Adrenal gland (tissue), 5 donors: ENCODE data around the gene ZBED1.

Source experiments
- CTCF ChIP-seq, 6 experiments: fragments of 450-650 bp in 4 of 6; fragments of 200-600 bp in 2 of 6; sonication (generic) in 1 of 6; IDR thresholded peaks; 1 replicate in 5 of 6; 2 replicates in 1 of 6; pipeline versions ENCODE4 v1.5.1 to v1.8.0; 2016 to 2021; ENCODE audit warnings: antibody characterized with exemption in 6 of 6, mild to moderate bottlenecking in 2 of 6, moderate library complexity in 1 of 6
- POLR2A ChIP-seq, 2 donors: fragments of 450-650 bp; IDR thresholded peaks; one replicate each; pipeline ENCODE4 v1.6.1; 2017; ENCODE audit warnings: antibody characterized with exemption in 2 of 2, mild to moderate bottlenecking in 2 of 2, moderate library complexity in 1 of 2
- donor health status: DM: no; HTN: no; CAD: no.

DNA sequence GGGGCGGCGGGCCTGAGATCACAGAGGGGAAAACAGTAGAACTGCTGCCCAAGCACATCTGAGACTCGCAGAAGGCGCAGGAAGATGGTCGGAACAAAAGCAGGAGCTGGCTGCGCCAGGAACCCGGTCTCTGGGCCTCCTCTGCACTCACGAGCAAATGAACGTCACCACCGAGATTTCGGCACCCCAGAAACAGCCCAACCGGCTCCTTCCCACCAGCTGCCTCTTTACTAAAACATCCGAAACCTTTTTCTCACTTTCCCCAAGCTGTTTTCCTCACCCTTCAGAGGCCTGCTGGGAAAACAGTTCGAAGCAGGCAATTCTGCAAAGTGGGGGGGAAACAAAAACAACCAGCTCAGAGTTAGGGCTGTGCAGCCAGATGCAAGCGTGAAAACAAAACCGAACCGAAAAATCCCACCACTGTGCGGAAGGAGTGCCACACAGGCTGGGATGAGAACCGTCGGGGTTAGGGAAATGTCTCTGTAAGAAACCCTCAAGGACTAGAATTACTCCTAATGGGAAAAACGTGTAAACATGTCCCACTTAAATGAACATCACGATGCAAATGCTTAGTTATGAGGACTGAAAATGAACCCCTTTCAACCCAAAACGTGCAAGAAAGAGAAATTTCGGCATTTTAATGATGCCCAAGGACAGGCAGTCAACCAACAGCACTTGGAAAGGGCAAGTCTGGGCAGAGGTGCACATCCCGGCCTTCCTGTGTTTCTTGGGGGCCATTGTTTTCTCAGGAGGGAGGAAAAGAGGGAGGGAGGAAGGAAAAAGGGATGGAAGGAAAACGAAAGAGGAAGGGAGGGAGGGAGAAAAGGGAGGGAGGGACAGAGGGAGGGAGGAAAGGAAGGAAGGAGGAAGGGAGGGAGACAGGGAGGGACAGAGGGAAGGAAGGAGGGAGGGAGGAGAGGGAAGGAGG is 15.8 kb downstream of the ZBED1 start:
- TF ChIP-seq POLR2A (IDR thresholded peaks at IDR 0.05) (no peak), CTCF (IDR thresholded peaks at IDR 0.05) (no peak)
